Measurements from ENCODE around the gene UTP18. TPM values are rescaled to one million over a fixed set of nuclear protein-coding genes. Genes with fewer than 3 reads are reported as not detected.
A peak's percentile ranks its signal among the peaks of the same experiment; 100 is the strongest.
"Not testable (repeated sequence)": the region's sequence is repeated elsewhere in the genome, so short reads cannot be mapped to it uniquely, and the experiment has no call there.

The UTP18 gene
- total RNA-seq, 4 donors from 2014 or later = 24.7 to 51.6 (median 31.1) TPM

DNA sequence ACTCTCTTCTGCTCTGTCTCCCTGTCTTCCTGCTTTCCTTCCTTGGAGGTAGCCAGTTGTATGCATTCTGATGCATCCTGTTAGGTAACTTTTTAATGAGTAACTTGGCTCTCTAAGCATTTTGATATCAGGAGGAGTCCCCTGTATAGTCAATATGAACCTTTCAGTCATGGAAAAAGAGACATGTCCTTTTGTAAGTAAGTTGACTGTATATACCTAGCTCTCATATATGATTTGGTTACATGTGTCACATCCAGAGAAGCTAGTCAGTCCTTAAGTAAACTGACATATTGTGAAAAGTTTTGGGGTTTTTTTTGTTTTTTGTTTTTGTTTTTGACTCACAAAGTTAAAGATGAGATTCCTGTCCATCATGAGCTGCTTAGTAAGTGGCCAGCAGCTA is 18.8 kb downstream of the UTP18 start:
- no peak for ATAC-seq
- no peak overlapping the region for H3K27ac ChIP-seq
- TF ChIP-seq EP300 (IDR thresholded peaks at IDR 0.05) = no peak
- TF ChIP-seq, protein P1, sequence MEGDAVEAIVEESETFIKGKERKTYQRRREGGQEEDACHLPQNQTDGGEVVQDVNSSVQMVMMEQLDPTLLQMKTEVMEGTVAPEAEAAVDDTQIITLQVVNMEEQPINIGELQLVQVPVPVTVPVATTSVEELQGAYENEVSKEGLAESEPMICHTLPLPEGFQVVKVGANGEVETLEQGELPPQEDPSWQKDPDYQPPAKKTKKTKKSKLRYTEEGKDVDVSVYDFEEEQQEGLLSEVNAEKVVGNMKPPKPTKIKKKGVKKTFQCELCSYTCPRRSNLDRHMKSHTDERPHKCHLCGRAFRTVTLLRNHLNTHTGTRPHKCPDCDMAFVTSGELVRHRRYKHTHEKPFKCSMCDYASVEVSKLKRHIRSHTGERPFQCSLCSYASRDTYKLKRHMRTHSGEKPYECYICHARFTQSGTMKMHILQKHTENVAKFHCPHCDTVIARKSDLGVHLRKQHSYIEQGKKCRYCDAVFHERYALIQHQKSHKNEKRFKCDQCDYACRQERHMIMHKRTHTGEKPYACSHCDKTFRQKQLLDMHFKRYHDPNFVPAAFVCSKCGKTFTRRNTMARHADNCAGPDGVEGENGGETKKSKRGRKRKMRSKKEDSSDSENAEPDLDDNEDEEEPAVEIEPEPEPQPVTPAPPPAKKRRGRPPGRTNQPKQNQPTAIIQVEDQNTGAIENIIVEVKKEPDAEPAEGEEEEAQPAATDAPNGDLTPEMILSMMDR (IDR thresholded peaks at IDR 0.05) = no peak
- TF ChIP-seq POLR2A (IDR thresholded peaks at IDR 0.05) = no peak
- TF ChIP-seq POLR2AphosphoS5 (IDR thresholded peaks at IDR 0.05) = no peak
- H3K4me3 ChIP-seq = no peak overlapping the region
- no peaks in the 10 kb centered on the region for H3K9me3 ChIP-seq
- peaks cover 0 to 85% of the 10 kb centered on the region in 2 donors for H3K36me3 ChIP-seq
- no peaks in the 10 kb centered on the region for H3K27me3 ChIP-seq
- peaks cover 0 to 29% (median 0%) of the 10 kb centered on the region in 3 donors for H3K4me1 ChIP-seq

DNA sequence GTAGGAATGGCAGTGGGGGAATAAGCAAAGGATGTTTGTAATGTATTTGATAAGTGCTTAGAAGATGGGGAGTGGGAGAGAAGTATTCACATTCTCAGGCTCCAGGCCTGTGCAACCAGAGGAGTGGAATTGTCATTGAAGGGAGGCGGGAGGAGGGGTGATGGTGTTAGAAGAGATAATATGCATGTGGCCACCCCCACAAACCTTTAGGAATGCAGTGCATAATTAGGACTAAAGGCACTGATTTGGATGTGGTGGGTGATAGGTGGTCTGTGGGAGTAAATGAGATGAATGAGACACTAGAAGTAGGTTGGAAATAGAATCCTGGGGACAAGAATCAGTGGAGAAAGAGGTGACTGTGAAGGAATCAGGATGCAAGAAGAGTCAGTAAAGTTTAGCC is 27.1 kb downstream of the UTP18 start:
- WGBS, 2 donors (ENCODE audit: low coverage in 1 of 2) = 86 to 100% methylated on average over 1 of the region's 1 CpG
- ATAC-seq = no peak
- Histone ChIP-seq H3K27ac (no peak overlapping the region), H3K36me3 (peaks cover 4 to 92% of the 10 kb centered on the region in 2 donors), H3K4me3 (no peak overlapping the region), H3K27me3 (no peaks in the 10 kb centered on the region), H3K9me3 (no peaks in the 10 kb centered on the region), H3K4me1 (peaks cover 0 to 35% (median 0%) of the 10 kb centered on the region in 3 donors)
- TF ChIP-seq POLR2AphosphoS5 (IDR thresholded peaks at IDR 0.05) = no peak
- no peak for TF ChIP-seq POLR2A (IDR thresholded peaks at IDR 0.05)
- TF ChIP-seq EP300 (IDR thresholded peaks at IDR 0.05) = no peak
- TF ChIP-seq, protein P1 (IDR thresholded peaks at IDR 0.05) = no peak

DNA sequence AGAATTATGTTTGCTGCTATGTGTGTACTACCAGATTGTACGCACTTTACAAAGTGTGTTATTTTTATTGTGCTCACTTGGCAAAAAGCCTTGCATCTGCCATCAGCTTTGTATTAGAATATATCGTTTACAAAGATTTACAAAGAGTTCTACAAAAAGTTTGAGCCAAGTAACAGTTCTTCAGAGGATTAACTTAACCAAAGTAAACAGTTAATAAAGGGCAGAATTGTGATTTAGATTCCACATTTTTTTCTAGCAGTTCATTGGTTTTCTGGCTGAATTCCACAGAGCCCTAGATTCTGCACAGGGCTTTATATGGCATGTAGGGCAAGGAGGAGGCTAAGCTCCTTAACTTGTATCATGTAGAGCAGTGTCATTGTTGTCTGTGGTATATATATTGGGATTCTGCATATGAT is 29.4 kb downstream of the UTP18 start:
- TF ChIP-seq POLR2A (IDR thresholded peaks at IDR 0.05) (no peak), POLR2AphosphoS5 (IDR thresholded peaks at IDR 0.05) (peak; percentile 30)
- 44 to 49% methylated on average over 2 of the region's 2 CpGs for WGBS, 2 donors (ENCODE audit: low coverage in 1 of 2)
- peaks cover 4 to 85% of the 10 kb centered on the region in 2 donors for H3K36me3 ChIP-seq
- peaks cover 0 to 3% (median 0%) of the 10 kb centered on the region in 3 donors for H3K9me3 ChIP-seq
- peaks cover 0 to 34% (median 0%) of the 10 kb centered on the region in 3 donors for H3K4me1 ChIP-seq
- peak overlapping the region; percentile 65 to 82 (median 74) for H3K27ac ChIP-seq
- peak; percentile 53 for ATAC-seq
- no peaks in the 10 kb centered on the region for H3K27me3 ChIP-seq
- H3K4me3 ChIP-seq = no peak overlapping the region

DNA sequence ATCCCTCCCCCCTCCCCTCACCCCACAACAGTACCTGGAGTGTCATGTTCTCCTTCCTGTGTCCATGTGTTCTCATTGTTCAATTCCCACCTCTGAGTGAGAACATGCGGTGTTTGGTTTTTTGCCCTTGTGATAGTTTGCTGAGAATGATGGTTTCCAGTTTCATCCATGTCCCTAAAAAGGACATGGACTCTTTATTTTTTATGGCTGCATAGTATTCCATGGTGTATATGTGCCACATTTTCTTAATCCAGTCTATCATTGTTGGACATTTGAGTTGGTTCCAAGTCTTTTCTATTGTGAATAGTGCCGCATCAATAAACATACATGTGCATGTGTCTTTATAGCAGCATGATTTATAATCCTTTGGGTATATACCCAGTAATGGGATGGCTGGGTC is 34.0 kb downstream of the UTP18 start:
- peaks cover 0 to 60% of the 10 kb centered on the region in 2 donors for H3K36me3 ChIP-seq
- not testable (repeated sequence) for H3K4me3 ChIP-seq, H3K9me3 ChIP-seq, H3K27ac ChIP-seq, H3K27me3 ChIP-seq, ATAC-seq
- WGBS, 2 donors (ENCODE audit: low coverage in 1 of 2) = 100% methylated on average over 2 of the region's 2 CpGs
- H3K4me1 ChIP-seq = peaks cover 0 to 50% (median 0%) of the 10 kb centered on the region in 3 donors

DNA sequence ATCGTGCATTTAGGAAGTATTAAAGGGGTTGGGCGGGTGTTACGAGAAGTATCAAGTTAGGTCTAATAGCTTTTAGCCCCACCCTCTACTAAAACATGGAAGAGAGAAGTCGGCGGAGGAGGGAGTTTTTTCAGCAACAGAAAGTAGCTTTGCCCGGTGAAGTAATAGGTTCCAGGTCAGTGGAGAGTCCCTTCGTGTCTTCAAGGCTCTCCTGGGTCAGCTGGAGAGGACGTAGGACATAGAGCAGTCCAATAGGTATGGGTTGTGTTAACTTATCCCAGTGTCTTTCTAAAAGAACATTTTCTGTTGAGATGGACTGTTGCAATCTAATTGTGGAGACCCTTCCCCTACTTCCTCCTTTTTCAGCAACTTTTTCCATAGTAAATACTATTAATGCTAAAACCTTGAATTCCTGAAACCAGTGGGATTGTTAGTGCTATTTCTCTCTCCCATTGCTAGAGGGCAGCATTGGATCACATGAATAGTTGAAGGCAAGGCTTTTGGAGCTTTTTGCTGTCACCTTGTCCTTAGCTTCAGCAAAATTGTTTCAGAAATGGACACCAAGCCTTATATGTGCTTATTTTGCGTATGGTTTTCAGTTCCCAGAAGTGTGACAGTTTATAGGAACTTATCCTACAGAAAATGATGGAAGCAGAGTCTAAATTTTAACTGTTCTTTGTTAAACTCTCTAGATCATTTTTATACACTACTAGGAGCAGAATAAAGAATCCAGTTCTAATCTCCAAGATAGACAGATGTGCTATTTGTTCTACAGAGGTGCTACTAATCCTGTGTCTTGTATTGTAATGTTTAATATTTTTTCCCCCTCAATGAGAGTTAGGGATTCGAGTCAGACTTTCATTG is 38.4 kb downstream of the UTP18 start:
- Histone ChIP-seq H3K27ac (no peak overlapping the region), H3K9me3 (peaks cover 0 to 3% (median 0%) of the 10 kb centered on the region in 3 donors), H3K36me3 (peaks cover 0 to 26% of the 10 kb centered on the region in 2 donors), H3K27me3 (no peaks in the 10 kb centered on the region), H3K4me1 (peaks cover 0 to 24% (median 0%) of the 10 kb centered on the region in 3 donors), H3K4me3 (no peak overlapping the region)
- ATAC-seq = no peak
- 54 to 60% methylated on average over 6 to 10 of the region's 10 CpGs for WGBS, 2 donors (ENCODE audit: low coverage in 1 of 2)
- TF ChIP-seq POLR2A (IDR thresholded peaks at IDR 0.05) = no peak
- TF ChIP-seq, protein P1 (IDR thresholded peaks at IDR 0.05) = peak; percentile 55 to 75 (median 60)

DNA sequence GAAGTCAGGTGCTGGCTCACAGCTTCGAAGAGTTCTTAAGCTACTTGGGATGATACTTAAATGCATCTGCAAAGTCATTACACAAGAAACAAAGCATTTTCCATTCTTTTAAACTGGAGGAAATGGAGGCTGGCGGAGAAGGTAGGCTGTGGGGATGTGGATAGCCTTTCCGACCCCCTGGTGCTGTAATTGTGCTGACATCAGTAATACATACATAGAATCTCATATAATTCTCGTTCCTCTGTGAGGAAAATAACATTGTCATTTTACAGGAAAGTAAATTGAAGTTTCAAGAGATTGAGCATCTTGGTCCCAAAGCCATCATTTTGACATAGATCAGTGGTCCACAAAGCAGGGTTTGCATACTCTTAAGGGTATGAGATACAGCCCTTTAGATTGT is 39.5 kb downstream of the UTP18 start:
- Histone ChIP-seq H3K4me1 (peaks cover 0 to 24% (median 0%) of the 10 kb centered on the region in 3 donors), H3K36me3 (peaks cover 0 to 19% of the 10 kb centered on the region in 2 donors), H3K27me3 (no peaks in the 10 kb centered on the region), H3K9me3 (no peaks in the 10 kb centered on the region), H3K4me3 (no peak overlapping the region), H3K27ac (no peak overlapping the region)
- no peak for ATAC-seq
- TF ChIP-seq POLR2A (IDR thresholded peaks at IDR 0.05) (no peak), POLR2AphosphoS5 (IDR thresholded peaks at IDR 0.05) (no peak), EP300 (IDR thresholded peaks at IDR 0.05) (no peak)
- TF ChIP-seq, protein P1 (IDR thresholded peaks at IDR 0.05) = no peak
- WGBS, 2 donors (ENCODE audit: low coverage in 1 of 2) = 85 to 94% methylated on average over 2 to 4 of the region's 4 CpGs
